GM18499 (cell line): ENCODE results near the gene KLF14.
"Not testable (repeated sequence)": the region's sequence is repeated elsewhere in the genome, so short reads cannot be mapped to it uniquely, and the experiment has no call there.

ENCODE experiments used
- ATAC-seq: cut with Tn5 transposase; IDR thresholded peaks from one replicate; pipeline ENCODE4 v1.9.1; 2021; ENCODE audit warnings: moderate number of reproducible peaks; ENCODE audit not compliant: insufficient read depth, unreplicated experiment

KLF14 gene

GRCh38 chr7:130733931-130734814 lies at the start of gene KLF14:
KLF14 (minus strand) TSS chr7:130734207; CDS start chr7:130734033, 174 bp downstream.
- ATAC-seq = no peak

- no peak for ATAC-seq
Observed at GRCh38 chr7:130781346-130781745, 47.3 kb upstream of the KLF14 start.

GRCh38 chr7:130777426-130777825 lies 43.4 kb upstream of the KLF14 start:
- no peak for ATAC-seq

- not testable (repeated sequence) for ATAC-seq
Observed at GRCh38 chr7:130772456-130772855, 38.4 kb upstream of the KLF14 start.

GRCh38 chr7:130768854-130769253 lies 34.8 kb upstream of the KLF14 start:
- no peak for ATAC-seq

GRCh38 chr7:130764569-130764968 lies 30.6 kb upstream of the KLF14 start:
- not testable (repeated sequence) for ATAC-seq

- no peak for ATAC-seq
Observed at GRCh38 chr7:130758429-130759056, 24.5 kb upstream of the KLF14 start.

- no peak for ATAC-seq
Observed at GRCh38 chr7:130756316-130756715, 22.3 kb upstream of the KLF14 start.

- ATAC-seq = no peak
Observed at GRCh38 chr7:130752424-130752823, 18.4 kb upstream of the KLF14 start.

- ATAC-seq = no peak
Observed at GRCh38 chr7:130750755-130751154, 16.7 kb upstream of the KLF14 start.

- ATAC-seq = no peak
Observed at GRCh38 chr7:130748531-130749389, 14.8 kb upstream of the KLF14 start.

GRCh38 chr7:130741331-130741995 lies 7.5 kb upstream of the KLF14 start:
- no peak for ATAC-seq

- ATAC-seq = no peak
Observed at GRCh38 chr7:130740606-130741005, 6.6 kb upstream of the KLF14 start.

- ATAC-seq = no peak
Observed at GRCh38 chr7:130736298-130736900, 2.4 kb upstream of the KLF14 start.

GRCh38 chr7:130734815-130735716 lies 1.1 kb upstream of the KLF14 start:
- no peak for ATAC-seq

GRCh38 chr7:130732980-130733930 lies 752 bp downstream of the KLF14 start:
- no peak for ATAC-seq

GRCh38 chr7:130723784-130724183 lies 10.2 kb downstream of the KLF14 start:
- no peak for ATAC-seq
